ENCODE measurements around the gene PSMC3.

Gene PSMC3

GRCh38 chr11:47418454-47419259, 7.6 kb downstream of the PSMC3 start:
- peak; percentile 25 for DNase-seq (ENCODE audit: low read depth)
- TF ChIP-seq CTCF (conservative IDR thresholded peaks at IDR 0.05; ENCODE audit: low read length) = no peak
- H3K4me3 ChIP-seq (ENCODE audit: low read length) = no peak overlapping the region

DNA sequence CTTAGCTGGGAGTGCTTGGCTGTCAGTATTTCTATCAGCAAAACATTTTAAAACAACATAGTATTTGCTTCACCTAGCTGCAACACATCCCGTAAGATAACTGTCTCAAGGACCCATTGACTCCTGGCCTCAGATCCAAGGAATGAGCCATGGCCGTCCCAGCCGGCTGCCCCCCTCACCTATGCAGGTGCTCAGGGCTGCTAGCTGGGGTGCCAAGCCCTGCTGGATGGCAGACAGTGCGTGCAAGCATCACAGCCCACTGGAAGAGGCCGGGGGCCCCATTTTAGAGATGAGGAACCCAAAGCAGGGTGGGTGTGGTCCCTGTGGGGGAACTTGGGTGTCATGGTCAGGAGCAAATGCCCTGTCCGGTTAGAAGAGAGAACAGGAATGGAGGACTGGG, 8.5 kb downstream of the PSMC3 start:
- TF ChIP-seq CTCF (conservative IDR thresholded peaks at IDR 0.05; ENCODE audit: low read length) = no peak
- H3K4me3 ChIP-seq (ENCODE audit: low read length) = no peak overlapping the region

DNA sequence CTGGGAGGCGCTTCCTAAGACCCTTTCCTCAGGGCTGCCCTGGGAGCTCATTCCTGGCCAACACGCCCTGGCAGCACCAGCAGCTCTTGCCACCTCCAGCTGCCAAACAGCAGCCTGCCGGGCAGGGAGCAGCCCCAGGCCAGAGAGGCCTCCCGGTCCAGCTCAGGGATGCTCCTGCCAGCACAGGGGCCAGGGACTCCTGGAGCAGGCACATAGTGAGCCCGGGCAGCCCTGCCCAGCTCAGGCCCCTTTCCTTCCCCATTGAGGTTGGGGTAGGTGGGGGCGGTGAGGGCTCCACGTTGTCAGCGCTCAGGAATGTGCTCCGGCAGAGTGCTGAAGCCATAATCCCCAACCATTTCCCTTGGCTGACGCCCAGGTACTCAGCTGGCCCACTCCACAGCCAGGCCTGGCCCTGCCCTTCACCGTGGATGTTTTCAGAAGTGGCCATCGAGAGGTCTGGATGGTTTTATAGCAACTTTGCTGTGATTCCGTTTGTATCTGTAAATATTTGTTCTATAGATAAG, 10.2 kb downstream of the PSMC3 start:
- TF ChIP-seq CTCF (conservative IDR thresholded peaks at IDR 0.05; ENCODE audit: low read length) = no peak
- peak; percentile 95 for DNase-seq (ENCODE audit: low read depth)
- H3K4me3 ChIP-seq (ENCODE audit: low read length) = no peak overlapping the region

More for the DNA sequence above, 8.5 kb downstream of the PSMC3 start:
- no peak for DNase-seq (ENCODE audit: low read depth)

DNA sequence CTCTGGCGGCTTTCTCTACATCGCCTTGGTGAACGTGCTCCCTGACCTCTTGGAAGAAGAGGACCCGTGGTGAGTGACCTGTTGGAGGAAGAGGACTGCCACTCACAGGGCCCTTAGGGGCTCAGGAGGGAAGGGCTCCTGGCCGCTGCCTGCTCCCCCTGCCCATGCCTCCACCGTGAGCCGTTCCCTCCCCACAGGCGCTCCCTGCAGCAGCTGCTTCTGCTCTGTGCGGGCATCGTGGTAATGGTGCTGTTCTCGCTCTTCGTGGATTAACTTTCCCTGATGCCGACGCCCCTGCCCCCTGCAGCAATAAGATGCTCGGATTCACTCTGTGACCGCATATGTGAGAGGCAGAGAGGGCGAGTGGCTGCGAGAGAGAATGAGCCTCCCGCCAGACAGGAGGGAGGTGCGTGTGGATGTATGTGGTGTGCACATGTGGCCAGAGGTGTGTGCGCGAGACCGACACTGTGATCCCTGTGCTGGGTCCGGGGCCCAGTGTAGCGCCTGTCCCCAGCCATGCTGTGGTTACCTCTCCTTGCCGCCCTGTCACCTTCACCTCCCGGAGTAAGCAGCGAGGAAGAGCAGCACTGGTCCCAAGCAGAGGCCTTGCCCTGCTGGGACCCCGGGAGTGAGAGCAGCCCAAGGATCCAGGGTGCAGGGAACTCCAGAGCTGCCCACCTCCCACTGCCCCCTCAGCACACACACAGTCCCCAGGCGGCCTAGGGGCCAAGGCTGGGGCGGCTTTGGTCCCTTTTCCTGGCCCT, 11.0 kb downstream of the PSMC3 start:
- DNase-seq (ENCODE audit: low read depth) = no peak
- no peak for TF ChIP-seq CTCF (conservative IDR thresholded peaks at IDR 0.05; ENCODE audit: low read length)
- H3K4me3 ChIP-seq (ENCODE audit: low read length) = no peak overlapping the region

GRCh38 chr11:47414685-47415070, 11.6 kb downstream of the PSMC3 start:
- TF ChIP-seq CTCF (conservative IDR thresholded peaks at IDR 0.05; ENCODE audit: low read length) = no peak
- H3K4me3 ChIP-seq (ENCODE audit: low read length) = no peak overlapping the region
- no peak for DNase-seq (ENCODE audit: low read depth)

- DNase-seq (ENCODE audit: low read depth) = peak; percentile 77
- no peak for TF ChIP-seq CTCF (conservative IDR thresholded peaks at IDR 0.05; ENCODE audit: low read length)
- H3K4me3 ChIP-seq (ENCODE audit: low read length) = no peak overlapping the region; the same call in 1 of the 2 replicates
Measured at GRCh38 chr11:47413908-47414684, 12.1 kb downstream of the PSMC3 start.
